Fibroblast of the aortic adventitia (primary cell): ENCODE results near the gene RACK1. TPM values are rescaled to one million over a fixed set of nuclear protein-coding genes. Genes with fewer than 3 reads are reported as not detected.
A peak's percentile ranks its signal among the peaks of the same experiment; 100 is the strongest.

ENCODE experiments used
- DNase-seq: peaks from one replicate; pipeline ENCODE4 v3.0.0-alpha.2; 2010; ENCODE audit warnings: low read depth
- H3K4me3 ChIP-seq: 2 replicates; pipeline ENCODE4 v1.5.1; 2011; ENCODE audit warnings: low read depth, mild to moderate bottlenecking, control low read depth, low read length, moderate library complexity
- small RNA-seq: library from RNA; depleted of rRNA; stranded (forward); fragments of <200 nt; gene quantifications from one replicate; pipeline ENCODE3, GENCODE V24; 2012
- total RNA-seq: library from RNA; depleted of rRNA; stranded (reverse); fragments of >200 nt; gene quantifications from 2 replicates; pipeline ENCODE4 v1.2.3, GENCODE V29; 2012; ENCODE audit warnings: low replicate concordance
- TF ChIP-seq, protein P1 (sequence below): IDR thresholded peaks from 2 replicates; pipeline ENCODE4 v1.5.1; 2011; ENCODE audit warnings: mild to moderate bottlenecking, low read length, control low read depth, inconsistent platforms; ENCODE audit not compliant: insufficient read depth

RACK1 gene
- total RNA-seq, 1 donor = 4,931 TPM

DNA sequence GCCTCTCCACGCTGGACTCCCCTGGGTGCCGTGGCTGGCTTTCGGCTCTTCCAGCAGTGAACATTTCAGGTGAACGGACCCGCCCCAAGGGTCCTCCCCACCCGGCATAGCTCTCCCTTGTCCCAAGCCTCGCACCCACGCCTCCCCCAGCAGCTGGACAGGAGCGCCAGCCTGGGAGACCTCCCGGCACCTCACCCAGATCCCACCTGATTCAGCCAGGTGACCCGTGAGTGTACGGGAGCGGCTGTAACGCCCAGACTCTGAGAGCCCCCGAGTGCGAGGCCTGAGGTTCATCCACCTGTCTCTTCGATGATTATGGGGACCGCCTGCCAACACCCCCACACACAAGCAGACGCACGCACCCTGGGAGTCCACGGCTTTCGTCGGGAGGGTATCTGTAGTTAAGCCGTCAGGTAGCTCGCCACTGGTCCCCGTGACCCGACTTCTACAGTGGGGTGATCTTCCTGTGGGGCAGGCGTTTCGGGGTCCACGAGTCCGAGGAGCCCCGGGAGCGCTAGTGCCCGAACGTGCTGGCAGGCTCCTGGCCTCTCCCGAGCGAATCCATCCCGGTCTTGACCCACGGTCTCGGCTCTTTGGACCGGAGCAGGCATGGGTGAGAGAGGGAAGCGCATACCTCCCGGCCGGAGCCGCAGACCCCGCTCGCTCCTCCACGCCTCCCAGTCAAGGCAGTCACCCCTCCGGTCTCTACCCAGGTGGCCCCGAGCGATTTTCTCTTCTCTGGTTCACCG is 53.6 kb downstream of the RACK1 start:
- no peak for DNase-seq
- H3K4me3 ChIP-seq = peak overlapping the region; percentile 91
- TF ChIP-seq, protein P1, sequence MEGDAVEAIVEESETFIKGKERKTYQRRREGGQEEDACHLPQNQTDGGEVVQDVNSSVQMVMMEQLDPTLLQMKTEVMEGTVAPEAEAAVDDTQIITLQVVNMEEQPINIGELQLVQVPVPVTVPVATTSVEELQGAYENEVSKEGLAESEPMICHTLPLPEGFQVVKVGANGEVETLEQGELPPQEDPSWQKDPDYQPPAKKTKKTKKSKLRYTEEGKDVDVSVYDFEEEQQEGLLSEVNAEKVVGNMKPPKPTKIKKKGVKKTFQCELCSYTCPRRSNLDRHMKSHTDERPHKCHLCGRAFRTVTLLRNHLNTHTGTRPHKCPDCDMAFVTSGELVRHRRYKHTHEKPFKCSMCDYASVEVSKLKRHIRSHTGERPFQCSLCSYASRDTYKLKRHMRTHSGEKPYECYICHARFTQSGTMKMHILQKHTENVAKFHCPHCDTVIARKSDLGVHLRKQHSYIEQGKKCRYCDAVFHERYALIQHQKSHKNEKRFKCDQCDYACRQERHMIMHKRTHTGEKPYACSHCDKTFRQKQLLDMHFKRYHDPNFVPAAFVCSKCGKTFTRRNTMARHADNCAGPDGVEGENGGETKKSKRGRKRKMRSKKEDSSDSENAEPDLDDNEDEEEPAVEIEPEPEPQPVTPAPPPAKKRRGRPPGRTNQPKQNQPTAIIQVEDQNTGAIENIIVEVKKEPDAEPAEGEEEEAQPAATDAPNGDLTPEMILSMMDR = no peak

DNA sequence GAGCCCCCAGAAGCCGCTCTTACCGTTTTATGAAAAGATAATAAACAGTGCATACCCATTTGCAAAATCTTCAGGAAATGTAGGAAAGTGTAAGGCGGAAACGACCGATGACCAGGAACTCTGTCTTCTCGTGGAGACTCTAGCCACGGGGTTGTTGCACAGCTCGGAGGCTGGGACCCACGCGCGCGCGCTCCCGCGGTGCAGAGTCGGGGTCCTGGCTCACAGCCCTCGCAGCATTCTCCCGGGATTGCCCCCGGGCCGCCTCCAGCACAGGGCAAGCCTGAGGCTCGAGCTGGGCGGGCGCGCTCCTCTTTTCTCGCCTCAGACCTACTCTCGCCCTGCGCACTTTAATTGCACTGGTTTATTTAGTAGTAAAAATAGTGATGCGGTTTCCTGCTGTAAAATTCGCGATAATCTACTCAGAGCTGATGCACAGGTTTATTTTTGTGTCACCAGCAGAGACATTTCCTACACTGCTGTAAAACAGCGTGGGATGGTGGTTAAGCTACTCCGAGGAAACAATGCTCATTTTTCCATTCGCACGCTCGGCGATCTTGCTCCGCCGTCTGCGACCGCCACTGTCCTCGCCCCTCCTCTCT is 54.2 kb downstream of the RACK1 start:
- TF ChIP-seq, protein P1 = no peak
- peak overlapping the region; percentile 91 for H3K4me3 ChIP-seq
- DNase-seq = peak; percentile 42

GRCh38 chr5:181188700-181189362 is 54.9 kb downstream of the RACK1 start:
- peak overlapping the region; percentile 91 for H3K4me3 ChIP-seq
- TF ChIP-seq, protein P1 = no peak
- DNase-seq = peak; percentile 82

DNA sequence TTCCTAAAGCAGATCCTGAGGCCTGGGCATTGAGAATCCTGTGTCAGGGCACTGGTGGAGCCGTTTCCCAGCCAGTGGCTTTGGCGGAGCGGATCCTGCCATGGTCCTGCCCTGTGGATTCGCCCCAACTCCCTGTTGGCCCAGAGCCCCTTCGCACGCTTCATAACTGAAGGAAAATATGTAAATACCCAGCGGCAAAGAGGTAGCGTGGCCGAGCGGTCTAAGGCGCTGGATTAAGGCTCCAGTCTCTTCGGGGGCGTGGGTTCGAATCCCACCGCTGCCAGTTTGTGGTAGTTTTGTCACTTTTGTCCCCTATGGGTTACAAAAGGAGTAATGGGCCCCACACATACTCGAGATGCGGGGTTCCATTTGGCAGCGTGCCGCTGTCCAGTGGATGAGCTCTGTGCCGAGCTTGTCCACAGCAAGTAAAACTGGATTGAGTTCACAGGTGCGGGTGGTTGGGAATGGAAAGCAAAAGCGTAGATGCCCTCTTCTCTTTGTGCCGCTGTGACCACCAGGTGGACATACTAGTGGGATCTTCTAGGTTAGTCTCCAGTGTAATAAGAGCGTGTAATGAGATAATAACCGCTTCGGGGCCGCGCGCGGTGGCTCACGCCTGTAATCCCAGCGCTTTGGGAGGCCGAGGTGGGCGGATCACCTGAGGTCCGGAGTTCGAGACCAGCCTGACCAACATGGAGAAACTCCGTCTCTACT is 56.0 kb downstream of the RACK1 start:
- DNase-seq = peak; percentile 83
- peak overlapping the region; percentile 46 for H3K4me3 ChIP-seq
- TF ChIP-seq, protein P1 = peak; percentile 43

DNA sequence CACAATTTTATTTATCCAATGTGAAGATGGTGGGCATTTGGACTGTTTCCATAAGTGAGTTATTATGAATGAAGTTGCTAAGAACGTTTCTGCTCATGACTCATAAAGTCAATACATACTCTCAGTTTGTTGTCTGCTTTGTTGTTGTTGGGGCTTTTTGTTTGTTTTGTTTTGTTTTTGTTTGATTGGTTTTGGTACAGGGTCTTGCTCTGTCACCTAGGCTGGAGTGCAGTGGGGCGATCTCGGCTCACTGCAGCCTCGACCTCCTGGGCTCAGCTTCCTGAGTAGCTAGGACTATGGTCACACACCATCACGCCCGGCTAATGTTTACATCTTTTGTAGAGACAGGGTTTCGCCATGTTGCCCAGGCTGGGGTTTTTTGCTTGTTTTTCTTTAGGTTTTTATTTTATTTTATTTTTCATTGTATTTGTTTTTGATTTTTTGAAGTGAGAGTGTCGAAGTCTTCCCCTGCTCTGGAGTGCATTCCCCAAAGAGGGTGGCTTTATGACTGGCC is 56.7 kb downstream of the RACK1 start:
- DNase-seq = no peak
- peak overlapping the region; percentile 14 for H3K4me3 ChIP-seq
- TF ChIP-seq, protein P1 = no peak

Small RNAs within 50 kb of the gene (small RNA-seq; reads per million reads assigned to genes)
- gene MIR4638 = not detected
- gene SNORD95 = not detected
- not detected for gene SNORD96A

Other genes starting within 250 kb of the RACK1 start
- not detected in 2 replicates for gene BTNL9, start 203.6 kb downstream of the RACK1 start, total RNA-seq
- gene OR2V1, start 112.7 kb downstream of the RACK1 start, total RNA-seq = not detected in 2 replicates
- not detected in 2 replicates for gene OR2V2, start 96.3 kb downstream of the RACK1 start, total RNA-seq
- gene TRIM7, start 38.7 kb downstream of the RACK1 start, total RNA-seq = 0.74 and 3.3 TPM in 2 replicates
- gene TRIM41, start 20.6 kb downstream of the RACK1 start, total RNA-seq = 12.7 and 19.1 TPM in 2 replicates
- gene TRIM52, start 17.2 kb upstream of the RACK1 start, total RNA-seq = 7.4 and 15.6 TPM in 2 replicates
- gene OR4F3, start 123.4 kb upstream of the RACK1 start, total RNA-seq = 0.54 TPM in 1 of 2 replicates, not detected in the other